HG02973 (cell line): Measurements from ENCODE around the gene ANKS4B.
"Not testable (repeated sequence)": the region's sequence is repeated elsewhere in the genome, so short reads cannot be mapped to it uniquely, and the experiment has no call there.

ENCODE experiments used
- ATAC-seq: cut with Tn5 transposase; IDR thresholded peaks from one replicate; pipeline ENCODE4 v1.9.1; 2021; ENCODE audit warnings: moderate library complexity; ENCODE audit not compliant: unreplicated experiment

ANKS4B gene, protein sequence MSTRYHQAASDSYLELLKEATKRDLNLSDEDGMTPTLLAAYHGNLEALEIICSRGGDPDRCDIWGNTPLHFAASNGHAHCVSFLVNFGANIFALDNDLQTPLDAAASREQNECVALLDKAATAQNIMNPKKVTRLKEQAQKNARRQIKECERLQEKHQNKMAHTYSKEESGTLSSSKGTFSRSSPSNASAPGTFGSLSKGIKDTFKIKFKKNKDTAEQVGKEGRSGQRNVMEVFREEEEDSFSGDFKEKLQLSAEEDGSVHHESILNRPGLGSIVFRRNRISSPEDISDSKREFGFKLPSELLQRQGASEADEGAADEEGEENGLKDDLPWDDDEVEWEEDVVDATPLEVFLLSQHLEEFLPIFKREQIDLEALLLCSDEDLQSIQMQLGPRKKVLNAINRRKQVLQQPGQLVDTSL

DNA sequence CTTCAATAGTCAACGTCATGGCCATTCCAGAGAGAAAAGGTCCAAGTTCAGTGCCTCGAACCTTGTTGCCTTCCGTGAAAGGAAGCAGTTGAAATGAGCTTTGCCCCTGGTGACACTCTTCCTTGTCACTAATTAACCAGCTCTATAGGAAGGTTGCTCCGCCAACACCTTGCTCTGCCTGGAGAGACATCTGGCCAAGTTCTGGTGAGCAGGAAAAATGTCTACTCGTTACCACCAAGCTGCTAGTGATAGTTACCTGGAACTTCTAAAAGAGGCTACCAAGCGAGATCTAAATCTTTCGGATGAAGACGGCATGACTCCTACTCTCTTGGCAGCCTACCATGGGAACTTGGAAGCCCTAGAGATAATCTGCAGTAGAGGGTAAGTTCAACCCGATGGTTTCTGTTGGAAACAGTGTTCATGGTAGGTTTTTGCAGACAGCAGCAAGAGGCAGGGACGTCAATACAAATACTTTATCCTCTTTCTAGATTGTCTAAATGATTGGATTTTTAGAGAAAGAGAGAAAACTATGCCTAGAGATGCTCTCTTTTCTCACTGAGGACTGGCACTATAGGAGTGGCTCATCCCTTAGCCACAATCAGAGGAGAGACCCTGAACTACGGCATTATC lies at the start of gene ANKS4B:
TSS of gene ANKS4B (plus strand) at position 179 of the 630 bp plus-strand sequence. CDS start at position 218, 39 bp downstream.
- no peak for ATAC-seq

DNA sequence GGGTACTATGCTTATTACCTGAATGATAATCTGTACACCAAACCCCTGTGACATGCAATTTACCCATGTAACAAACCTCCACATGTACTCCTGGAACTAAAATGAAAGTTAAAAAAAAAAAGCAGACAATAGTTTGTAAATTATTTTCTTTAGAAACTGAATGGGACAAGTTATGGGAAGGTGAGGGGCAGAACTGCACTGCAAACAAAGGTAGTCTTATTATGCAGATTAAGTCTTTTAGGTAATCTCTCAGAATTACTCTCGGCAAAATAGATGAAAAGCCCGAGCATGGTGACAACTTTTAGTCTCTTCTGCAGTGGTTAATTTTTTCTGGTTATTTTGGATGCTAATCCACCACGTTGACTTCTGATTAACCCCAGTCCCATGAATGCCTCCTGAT lies 49.5 kb upstream of the ANKS4B start:
- no peak for ATAC-seq

- ATAC-seq: no peak
These were observed 48.7 kb upstream of the ANKS4B start for GRCh38 chr16:21184834-21185233.

DNA sequence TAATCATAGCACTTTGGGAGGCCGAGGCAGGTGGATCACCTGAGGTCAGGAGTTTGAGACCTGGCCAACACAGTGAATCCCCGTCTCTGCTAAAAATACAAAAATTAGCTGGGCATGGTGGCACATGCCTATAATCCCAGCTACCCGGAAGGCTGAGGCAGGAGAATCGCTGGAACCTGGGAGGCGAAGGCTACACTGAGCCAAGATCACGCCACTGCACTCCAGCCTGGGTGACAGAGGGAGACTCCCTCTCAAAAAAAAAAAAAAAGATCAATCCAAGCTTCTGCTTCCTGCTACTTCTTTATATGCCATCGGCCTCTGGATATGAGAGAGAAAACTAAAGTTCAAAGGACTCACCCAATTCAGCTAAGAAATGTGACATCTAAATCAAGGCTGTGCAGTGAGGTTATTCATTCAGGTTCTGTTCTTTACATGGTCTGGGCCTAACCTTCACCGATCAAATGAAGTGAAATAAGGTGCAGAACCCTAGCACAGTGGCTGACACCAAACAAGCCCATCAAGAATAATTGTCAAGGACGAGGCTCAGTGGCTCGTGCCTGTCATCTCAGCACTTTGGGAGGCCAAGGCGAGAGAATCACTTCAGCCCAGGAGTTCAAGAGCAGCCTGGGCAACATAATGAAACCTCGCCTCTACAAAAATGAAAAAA lies 47.7 kb upstream of the ANKS4B start:
- ATAC-seq: no peak

GRCh38 chr16:21186326-21186691 lies 47.2 kb upstream of the ANKS4B start:
- no peak for ATAC-seq

DNA sequence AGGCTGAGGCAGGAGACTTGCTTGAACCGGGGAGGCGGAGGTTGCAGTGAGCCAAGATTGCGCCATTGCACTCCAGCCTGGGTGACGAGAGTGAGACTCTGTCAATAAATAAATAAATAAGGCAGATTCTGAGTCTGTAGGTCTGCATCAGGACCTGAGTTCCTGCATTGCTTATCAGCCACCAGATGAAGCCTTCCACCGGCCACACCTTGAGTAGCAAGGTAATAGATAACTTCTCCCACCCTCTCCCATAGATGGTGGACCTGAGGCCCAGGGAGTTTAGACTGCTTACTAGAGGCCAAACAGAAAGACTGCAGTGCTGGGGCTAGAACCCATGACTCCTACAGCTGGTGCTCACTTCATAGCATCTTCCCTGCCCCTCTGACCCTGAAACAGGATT lies 44.2 kb upstream of the ANKS4B start:
- no peak for ATAC-seq

DNA sequence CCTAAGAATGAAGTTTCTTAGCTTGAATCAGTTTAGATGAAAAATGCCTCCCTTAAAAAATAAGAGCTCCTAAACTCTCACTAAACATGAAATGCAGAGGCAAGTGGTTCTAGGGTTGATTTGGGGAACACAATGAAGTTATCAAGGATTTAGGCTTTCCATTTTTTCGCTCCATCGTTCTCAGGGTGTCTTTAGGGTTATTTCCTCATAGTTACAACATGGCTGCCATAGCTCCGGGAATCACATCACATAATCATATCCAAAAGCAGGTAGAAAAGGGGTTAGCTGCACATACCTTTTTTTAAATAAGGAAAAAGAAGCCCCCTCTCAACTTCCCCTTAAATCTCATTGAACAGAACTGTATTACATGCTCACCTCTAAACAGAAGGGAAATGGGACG lies 43.5 kb upstream of the ANKS4B start:
- no peak for ATAC-seq

DNA sequence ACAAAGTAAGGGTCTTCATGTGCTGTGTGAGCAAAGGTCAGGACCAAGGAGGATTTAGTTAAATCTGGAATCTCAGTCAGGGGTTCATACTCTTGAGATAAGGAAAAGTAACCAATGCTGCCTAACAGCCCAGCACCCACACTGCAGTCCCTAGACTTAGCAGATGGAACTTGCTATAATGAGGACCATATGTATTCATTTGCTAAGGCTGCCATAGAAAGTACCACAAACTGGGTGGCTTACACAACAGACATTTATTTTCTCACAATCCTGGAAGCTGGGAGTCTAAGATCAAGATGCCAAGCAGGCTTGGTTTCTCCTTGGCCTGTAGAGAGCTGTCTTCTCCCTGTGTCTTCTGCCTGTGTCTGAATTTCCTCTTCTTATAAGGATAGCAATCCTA lies 42.9 kb upstream of the ANKS4B start:
- ATAC-seq: no peak

DNA sequence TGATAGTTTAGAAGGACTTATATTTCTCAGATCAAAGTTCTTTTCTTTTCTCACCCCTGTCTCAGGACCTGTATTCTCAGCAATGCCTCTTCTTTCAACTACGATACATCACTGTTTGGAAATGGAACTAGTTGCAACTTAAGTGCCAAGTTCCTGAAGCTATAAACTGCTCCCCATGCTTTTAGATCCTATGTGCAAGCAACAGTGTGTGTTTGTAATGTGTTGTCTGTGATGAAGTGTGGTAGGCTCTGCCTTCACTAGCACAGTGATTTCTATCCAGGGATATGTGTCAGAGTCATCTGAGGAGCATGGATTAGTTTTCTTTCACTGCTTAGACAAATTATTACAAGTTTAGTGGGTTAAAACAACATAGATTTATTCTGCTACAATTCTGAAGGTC lies 40.5 kb upstream of the ANKS4B start:
- ATAC-seq: no peak

GRCh38 chr16:21194771-21195301 lies 38.7 kb upstream of the ANKS4B start:
- ATAC-seq: no peak

DNA sequence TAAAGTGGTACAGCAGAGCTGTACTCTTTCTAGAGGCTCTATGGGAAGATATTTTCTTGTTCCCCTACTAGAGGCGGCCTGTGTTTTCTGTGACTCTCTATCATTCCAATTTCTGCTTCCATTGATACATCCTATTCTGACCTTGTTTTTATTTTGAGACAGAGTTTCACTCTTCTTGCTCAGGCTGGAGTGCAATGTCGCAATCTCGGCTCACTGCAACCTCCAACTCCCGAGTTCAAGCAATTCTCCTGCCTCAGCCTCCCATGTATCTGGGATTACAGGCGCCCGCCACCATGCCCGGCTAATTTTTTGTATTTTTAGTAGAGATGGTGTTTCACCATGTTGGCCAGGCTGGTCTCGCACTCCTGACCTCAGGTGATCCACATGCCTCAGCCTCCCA lies 38.2 kb upstream of the ANKS4B start:
- not testable (repeated sequence) for ATAC-seq

- ATAC-seq: no peak
These were observed 36.4 kb upstream of the ANKS4B start for GRCh38 chr16:21197112-21197511.

- ATAC-seq: no peak
These were observed 35.9 kb upstream of the ANKS4B start for GRCh38 chr16:21197621-21198020.

GRCh38 chr16:21199607-21200218 lies 33.8 kb upstream of the ANKS4B start:
- no peak for ATAC-seq

DNA sequence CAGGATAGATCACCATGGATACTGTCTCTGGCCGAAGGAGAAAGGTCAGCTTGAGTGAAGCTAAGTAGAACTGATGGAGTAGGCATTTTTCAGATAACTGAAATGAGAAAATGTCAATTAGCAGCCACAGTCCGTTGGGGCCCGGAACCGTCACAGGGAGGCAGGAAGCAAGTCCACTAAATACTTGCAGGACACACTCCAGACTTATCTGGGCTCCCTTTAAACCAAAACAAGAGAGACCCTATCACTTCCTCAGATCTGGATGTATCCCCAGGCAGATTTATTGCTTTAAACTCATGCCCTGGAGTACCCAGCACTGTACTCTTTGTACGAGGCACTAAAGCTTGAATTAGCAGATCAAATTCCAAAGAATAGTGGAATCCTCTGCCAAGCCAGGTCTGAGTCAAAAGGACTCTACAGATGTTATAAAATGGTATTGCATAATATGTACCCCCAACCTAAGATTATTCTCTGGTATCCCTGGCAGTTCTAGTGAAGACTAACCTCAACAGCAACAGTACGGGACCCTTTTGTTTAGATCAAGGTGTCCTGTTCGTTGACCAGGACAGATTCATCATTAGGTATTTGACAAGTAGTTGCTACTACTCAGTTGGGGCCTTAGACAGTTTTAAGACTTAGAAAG lies 30.2 kb upstream of the ANKS4B start:
- ATAC-seq: no peak

- no peak for ATAC-seq
These were observed 28.2 kb upstream of the ANKS4B start for GRCh38 chr16:21205303-21205702.

DNA sequence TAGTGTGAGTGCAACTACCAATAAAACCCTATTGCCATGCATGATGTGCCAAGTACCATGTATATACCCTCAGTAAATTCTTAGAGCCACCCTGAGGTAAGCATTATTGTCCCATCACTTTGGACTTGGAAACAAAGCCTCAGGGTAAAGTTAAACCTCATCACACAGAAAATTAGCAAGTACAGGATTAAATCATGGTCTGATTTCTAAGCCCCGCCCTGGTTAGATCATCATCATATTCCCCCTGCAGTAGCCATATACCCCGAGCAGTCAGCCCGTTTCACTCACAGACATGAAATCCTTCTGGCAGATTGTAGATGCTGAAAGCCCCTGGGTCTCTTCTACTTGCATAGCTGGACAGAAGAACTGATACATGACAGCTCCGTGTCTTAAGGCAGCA lies 26.9 kb upstream of the ANKS4B start:
- no peak for ATAC-seq

DNA sequence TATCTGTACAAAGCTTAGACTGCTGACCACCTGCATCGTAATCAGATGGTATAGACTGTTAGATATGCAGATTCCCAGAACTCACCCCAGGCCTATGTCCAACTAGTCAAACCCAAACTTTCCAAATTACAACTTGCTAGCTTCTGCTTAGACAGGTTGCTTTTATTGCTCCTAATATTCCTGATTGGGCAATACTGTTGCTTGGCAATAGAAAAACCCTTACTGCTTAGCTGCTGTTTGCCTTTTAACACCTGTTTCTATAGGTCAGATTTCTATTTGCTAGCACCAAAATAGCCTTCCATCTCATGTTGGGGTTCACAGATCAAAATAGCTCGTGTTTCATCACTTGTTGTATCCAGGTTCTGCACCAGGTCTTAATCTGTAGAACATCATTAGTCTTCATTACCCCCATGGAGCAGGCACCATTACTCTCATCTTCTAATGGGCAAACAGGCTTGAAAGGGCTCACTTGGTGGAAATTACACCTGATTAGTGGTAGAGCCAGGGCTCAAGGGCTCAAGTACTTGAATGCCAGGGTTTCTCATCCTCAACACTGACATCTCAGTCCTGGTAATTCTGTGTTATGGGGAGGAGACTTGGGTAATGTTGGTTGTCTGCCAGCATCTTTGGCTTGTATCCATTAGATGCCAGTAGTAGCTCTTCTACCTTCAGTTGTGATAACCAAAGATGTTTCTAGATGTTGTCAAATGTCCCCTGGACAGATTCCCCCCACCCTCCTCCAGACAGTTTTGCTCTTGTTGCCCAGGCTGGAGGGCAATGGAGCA lies 24.9 kb upstream of the ANKS4B start:
- ATAC-seq: no peak

DNA sequence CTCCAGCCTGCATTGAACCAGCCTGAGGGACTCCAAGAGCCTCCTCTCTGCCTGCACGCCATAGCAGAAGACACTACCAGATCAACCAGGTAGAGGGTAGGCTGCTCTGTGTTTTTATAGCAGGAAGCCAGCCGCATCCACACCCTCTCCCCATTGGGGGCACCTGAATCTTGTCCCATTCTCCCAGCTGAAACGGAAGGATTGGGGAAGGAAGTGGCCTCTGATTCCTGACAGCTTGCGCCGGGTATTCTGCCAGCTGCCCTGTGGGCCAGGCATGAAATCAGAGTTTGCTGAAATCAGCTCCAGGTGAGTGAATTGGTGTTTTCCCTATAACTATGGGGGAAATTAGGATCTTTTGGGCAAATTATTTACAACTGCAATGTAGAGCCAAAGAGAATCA lies 22.0 kb upstream of the ANKS4B start, which contains the start of gene ZP2:
TSS of gene ZP2 (minus strand) at position 89 of the 400 bp plus-strand sequence. CDS start at position 62, 27 bp downstream.
- ATAC-seq: no peak

DNA sequence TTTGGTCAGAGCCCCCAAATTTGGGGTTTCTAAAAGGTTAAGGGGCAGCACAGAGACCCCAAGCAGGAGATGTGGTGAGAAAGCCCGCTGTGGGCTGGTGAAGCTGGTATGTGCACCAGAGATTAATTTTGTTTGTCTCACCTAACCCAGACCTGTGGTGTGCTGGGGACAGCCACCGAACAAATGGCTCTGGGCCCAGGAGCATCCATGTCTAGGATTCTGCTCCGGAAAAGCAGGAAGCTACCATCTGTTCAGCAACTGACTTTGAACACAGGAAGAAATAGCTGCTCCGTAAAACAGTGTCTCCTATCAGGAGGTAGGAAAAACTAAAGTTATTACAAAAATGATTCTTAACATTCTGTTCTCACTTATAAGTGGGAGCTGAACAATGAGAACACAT lies 19.4 kb upstream of the ANKS4B start:
- ATAC-seq: no peak
